Lower leg skin (tissue), 4 donors: Measurements from ENCODE around the gene RRAD. TPM values are rescaled to one million over a fixed set of nuclear protein-coding genes. Genes with fewer than 3 reads are reported as not detected.

Experiments used
- DNase-seq, 2 donors: peaks; one replicate each; pipeline ENCODE4 v3.0.0-alpha.2; 2019; ENCODE audit warnings: low spot score in 2 of 2
- H3K4me3 ChIP-seq: fragments of 200-600 bp; sonication (generic); 2 replicates; pipeline ENCODE4 v1.5.1; 2017; ENCODE audit warnings: mild to moderate bottlenecking, low read depth; ENCODE audit not compliant: poor library complexity, severe bottlenecking
- CTCF ChIP-seq, 3 donors: fragments of 450-650 bp; IDR thresholded peaks; one replicate each; pipeline ENCODE4 v1.5.1; 2016; ENCODE audit warnings: antibody characterized with exemption in 3 of 3, mild to moderate bottlenecking in 3 of 3, moderate library complexity in 2 of 3
- POLR2A ChIP-seq, 2 donors: fragments of 450-650 bp; IDR thresholded peaks; one replicate each; pipeline ENCODE4 v1.6.1; 2016 to 2017; ENCODE audit warnings: antibody characterized with exemption in 2 of 2, mild to moderate bottlenecking in 1 of 2, moderate library complexity in 1 of 2
- WGBS, 2 donors: methylation state at CpG; one replicate each; pipeline ENCODE4 v1.1.5; 2018; 5-methylcytosine and 5-hydroxymethylcytosine counted together
- intact Hi-C: fragments of 100-400 bp; cut with DNase I; formaldehyde crosslinking; loops from one replicate; pipeline ENCODE4 v1.15.0; 2023; ENCODE audit warnings: low total_unique reads
- total RNA-seq, 4 donors: library from RNA; depleted of rRNA; stranded (reverse); fragments of >200 nt; gene quantifications; one replicate each; pipeline ENCODE4 v1.1.0, GENCODE V29; 2016

RRAD gene
- total RNA-seq, 4 donors from 2014 or later, result 5.9 to 34.3 (median 17.4) TPM

GRCh38 chr16:66913081-66913480, 12.3 kb downstream of the RRAD start:
- no peak overlapping the region for H3K4me3 ChIP-seq
- no peak for TF ChIP-seq CTCF (IDR thresholded peaks at IDR 0.05)
- TF ChIP-seq POLR2A (IDR thresholded peaks at IDR 0.05), result no peak
- 48 to 75% methylated on average over 8 to 10 of the region's 10 CpGs for WGBS, 2 donors
- DNase-seq, result no peak
- intact Hi-C loops, result no loop called here

- intact Hi-C loops, result no loop called here
- no peak for DNase-seq
- 94 to 97% methylated on average over 7 to 8 of the region's 8 CpGs for WGBS, 2 donors
- no peak overlapping the region for H3K4me3 ChIP-seq
- TF ChIP-seq POLR2A (IDR thresholded peaks at IDR 0.05) (no peak), CTCF (IDR thresholded peaks at IDR 0.05) (no peak)
Measured at GRCh38 chr16:66911801-66912200, 13.5 kb downstream of the RRAD start.

- H3K4me3 ChIP-seq, result no peak overlapping the region
- intact Hi-C loops, result no loop called here
- WGBS, 2 donors, result 47 to 61% methylated on average over 5 of the region's 5 CpGs
- DNase-seq, result no peak
- TF ChIP-seq CTCF (IDR thresholded peaks at IDR 0.05) (no peak), POLR2A (IDR thresholded peaks at IDR 0.05) (no peak)
Measured at GRCh38 chr16:66911112-66911511, 14.2 kb downstream of the RRAD start.

- no peak for DNase-seq
- no peak for TF ChIP-seq CTCF (IDR thresholded peaks at IDR 0.05)
- TF ChIP-seq POLR2A (IDR thresholded peaks at IDR 0.05), result no peak
- intact Hi-C loops, result no loop called here
- no peak overlapping the region for H3K4me3 ChIP-seq
- 78 to 87% methylated on average over 11 to 13 of the region's 14 CpGs for WGBS, 2 donors
Measured at GRCh38 chr16:66910175-66910940, 15.0 kb downstream of the RRAD start.

- no peak overlapping the region for H3K4me3 ChIP-seq
- TF ChIP-seq POLR2A (IDR thresholded peaks at IDR 0.05) (no peak), CTCF (IDR thresholded peaks at IDR 0.05) (no peak)
- 86 to 94% methylated on average over 14 of the region's 14 CpGs for WGBS, 2 donors
- no peak for DNase-seq
- intact Hi-C loops, result no loop called here
Measured at GRCh38 chr16:66908762-66909559, 16.4 kb downstream of the RRAD start.
